Measurements from ENCODE around the gene BACH1.
"Not testable (repeated sequence)": the region's sequence is repeated elsewhere in the genome, so short reads cannot be mapped to it uniquely, and the experiment has no call there.

The BACH1 gene

GRCh38 chr21:29298348-29299045, at the start of gene BACH1:
TSS of gene BACH1 (plus strand) at chr21:29298922. CDS start at chr21:29321281, 22,359 bp downstream.
- DNase-seq, result peak; percentile 46

DNA sequence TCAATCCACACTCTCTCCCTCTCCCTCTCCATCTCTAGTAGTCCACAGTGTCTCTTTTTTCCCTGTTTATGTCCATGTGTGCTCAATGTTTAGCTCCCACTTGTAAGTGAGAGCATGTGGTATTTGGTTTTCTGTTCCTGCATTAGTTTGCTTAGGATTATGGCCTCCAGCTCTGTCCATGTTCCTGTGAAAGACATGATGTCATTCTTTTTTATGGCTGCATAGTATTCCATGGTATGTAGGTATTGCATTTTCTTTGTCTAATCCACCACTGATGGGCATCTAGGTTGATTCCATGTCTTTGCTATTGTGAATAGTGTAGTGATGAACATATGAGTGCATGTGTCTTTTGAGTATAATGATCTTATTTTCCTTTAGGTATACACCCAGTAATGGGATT, 49.4 kb upstream of the BACH1 start:
- not testable (repeated sequence) for DNase-seq

DNA sequence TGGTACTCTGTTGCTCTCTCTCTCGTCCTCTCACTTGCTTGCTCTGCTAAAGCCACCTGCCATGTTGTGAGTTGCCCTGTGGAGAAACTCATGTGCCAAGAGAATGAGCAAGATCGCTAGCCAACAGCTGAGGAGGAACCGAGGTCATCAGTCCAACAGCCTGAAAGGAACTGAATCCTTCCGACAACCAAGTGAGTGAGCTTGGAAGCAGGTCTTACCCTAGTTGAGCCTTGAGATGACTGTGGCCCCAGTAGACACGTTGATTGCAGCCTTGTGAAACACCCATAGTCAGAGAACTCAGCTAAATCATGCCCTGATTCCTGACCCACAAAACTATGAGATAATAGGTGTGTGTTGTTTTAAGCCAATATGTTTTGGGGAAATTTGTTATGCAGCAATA, 48.1 kb upstream of the BACH1 start:
- DNase-seq, result no peak

DNA sequence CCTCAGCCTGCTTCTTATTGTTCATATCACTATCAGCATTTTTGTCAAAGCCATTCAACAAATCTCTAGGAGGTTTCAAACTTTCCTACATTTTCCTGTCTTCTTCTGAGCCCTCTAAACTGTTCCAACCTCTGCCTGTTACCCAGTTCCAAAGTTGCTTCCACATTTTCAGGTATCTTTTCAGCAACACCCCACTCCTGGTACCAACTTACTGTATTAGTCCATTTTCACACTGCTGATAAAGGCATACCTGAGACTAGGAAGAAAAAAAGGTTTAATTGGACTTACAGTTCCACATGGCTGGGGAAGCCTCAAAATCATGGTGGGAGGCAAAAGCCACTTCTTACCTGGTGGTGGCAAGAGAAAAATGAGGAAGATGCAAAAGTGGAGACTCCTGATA, 44.9 kb upstream of the BACH1 start:
- DNase-seq, result not testable (repeated sequence)

- no peak for DNase-seq
These were observed 44.2 kb upstream of the BACH1 start for GRCh38 chr21:29254550-29254949.

DNA sequence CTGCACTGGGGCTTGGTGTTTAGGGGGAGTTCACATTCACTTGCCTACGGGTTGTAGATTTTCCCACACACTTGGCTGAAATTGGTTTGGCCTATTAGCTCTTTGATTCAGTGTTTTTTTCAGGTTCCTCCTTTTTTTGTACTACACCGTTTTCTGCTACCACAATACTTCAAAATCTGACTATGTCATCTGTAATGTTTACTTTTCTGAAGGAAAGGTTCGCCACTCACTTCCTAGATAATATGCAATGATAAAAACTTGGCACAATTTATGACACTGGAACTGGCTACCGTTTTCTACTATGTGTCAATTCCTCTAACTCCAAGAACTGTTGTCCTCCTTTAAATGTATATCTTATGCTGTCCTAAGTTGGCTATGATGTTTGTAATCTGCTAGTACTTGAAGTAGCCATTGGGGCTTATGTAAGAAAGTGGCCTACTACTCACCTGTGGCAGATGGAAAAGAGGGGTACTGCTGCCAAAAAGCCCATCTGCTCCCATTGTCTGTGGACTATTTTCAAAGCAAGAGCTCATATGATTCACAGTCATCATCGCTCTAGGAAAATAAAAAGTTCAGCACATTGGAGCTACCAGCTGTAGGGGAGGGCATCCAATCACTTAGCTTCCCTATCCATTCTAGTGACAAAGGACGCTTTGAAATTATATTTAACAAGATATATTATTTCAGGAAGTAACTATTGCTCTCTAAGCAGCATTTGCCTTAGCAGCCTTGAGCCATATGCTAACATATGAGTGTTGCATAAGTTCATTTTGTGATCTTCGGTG, 42.4 kb upstream of the BACH1 start:
- DNase-seq, result peak; percentile 85

DNA sequence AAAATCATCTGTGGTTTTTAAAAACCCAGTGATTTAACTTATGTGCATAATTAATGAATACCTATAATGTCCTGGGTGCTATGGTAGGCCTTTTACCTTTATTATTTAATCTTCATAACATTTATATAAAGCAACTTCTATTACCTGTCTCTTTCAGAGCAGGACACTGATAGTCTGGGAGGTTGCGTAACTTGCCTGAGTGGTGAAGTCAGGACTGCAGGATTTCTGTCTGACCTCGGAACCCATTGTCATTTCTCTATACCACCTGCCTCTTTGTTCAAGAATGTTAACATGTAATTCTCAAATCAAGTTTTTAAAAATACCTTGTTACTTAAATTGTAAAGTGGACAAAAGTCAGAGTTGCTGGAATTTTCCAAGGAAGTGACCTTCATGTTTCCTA, 41.0 kb upstream of the BACH1 start:
- no peak for DNase-seq

DNA sequence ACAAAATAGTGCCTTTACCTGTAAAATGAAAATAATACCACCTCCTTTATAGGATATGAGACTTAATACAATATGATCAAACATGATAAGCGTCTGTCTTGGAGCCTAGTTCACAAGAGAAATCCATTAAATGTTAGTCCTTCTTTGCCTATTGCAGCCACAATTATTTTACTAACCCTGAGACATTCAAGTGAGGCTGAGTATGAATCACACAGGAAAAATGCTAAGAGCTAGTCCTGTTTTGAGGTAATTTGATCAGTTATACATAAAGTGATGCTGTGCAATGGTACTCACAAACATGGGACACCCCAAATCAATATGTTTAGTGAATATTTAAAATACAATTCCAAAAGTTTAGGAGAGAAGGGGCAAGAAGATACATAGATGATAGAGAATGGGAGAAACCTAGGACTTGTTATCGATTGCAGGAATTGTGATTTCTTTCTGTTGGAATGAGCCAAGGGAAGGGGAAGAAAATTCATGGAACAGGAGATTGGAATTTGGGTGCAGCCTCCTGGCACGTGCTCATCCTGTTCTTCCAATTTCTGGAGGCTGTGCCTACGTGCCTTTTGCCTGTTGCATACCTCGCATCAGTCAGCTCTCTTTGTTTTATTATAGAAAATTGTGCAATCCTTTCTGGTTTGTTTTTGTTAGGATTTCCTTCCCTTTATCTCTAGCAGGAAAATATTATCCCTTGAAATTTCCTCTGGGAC, 39.9 kb upstream of the BACH1 start:
- DNase-seq, result no peak

DNA sequence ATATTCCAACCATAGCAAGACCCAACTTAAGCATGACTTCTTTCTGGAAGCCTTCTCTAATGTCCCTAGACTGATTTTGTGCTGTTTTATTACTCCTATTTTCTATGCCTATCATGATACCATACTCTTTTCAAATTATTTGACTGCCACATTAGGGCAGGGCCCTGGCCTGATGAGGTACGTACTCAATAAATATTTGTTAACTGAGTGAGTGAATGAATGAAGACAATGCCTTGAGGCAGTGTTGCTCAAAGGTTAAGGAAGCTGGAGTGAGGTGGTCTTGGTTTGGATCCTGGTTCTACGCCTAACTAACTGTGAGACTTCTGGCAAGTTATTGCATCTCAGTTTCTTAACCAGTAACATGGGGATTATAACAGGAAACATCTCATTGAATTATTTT, 38.3 kb upstream of the BACH1 start:
- no peak for DNase-seq

DNA sequence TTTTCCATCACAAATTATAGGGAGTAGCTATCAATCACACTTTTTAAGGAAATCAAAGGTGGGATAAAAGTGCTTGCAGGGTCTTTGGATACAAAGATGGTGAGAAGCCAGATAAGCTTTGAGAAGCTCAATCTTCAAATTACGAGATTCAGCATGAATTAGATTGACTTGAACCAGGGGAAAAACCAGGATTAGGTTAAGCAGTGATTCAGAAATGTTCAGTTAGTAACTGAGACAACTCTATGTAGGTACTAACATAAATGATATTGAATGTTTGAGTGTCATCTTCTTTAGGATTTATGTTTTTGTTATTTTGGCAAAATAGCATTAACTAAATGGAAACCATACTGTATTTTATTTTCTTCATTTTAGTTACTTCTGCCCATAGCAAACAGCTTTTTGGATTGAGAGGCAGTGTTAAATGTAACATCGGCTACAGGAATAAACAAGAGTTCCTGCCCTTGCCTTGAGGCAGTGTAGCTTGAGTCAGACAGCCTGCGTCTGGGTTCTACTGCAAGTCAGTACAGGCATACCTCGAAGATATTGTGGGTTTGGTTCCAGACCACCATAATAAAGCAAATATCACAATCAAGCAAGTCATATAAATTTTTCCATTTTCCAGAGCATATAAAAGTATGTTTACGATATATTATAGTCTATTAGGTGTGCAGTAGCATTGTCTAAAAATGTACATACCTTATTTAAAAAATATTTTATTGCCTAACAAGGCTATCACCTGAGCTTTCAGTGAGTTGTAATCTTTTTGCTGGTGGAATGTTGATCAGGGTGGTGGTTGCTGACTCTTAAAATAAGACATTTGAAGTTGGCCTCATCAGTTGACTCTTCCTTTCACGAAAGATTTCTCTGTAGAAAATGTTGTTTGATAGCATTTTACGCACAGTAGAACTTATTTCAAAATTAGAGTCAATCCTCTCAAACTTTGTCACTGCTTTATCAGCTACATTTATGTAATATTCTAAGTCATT, 36.9 kb upstream of the BACH1 start:
- no peak for DNase-seq

DNA sequence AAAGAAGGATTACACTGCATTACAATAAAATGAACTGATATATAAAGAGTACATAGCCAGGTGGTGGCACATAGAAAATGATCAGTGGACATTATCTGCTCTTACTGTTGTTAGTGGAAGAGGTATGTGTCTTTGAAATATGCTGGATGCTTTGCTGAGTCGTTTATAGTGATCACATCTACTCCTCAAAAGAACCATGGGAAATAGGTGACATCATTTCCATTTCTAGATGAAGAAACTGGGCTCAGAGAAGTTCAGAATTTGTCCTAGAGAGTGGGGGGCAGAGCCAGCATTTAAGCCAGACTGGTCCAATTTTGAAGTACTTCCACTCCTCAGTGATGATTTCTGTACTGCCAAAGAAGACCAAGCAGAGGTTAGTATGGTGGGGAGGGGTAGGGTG, 34.0 kb upstream of the BACH1 start:
- DNase-seq, result no peak

- no peak for DNase-seq
These were observed 32.8 kb upstream of the BACH1 start for GRCh38 chr21:29265690-29266479.

GRCh38 chr21:29267666-29268065, 31.1 kb upstream of the BACH1 start:
- DNase-seq, result no peak

GRCh38 chr21:29271927-29272333, 26.8 kb upstream of the BACH1 start:
- DNase-seq, result no peak

- no peak for DNase-seq
These were observed 21.3 kb upstream of the BACH1 start for GRCh38 chr21:29277442-29277841.

- no peak for DNase-seq
These were observed 19.2 kb upstream of the BACH1 start for GRCh38 chr21:29279558-29279957.

- DNase-seq, result not testable (repeated sequence)
These were observed 16.9 kb upstream of the BACH1 start for GRCh38 chr21:29281801-29282200.

DNA sequence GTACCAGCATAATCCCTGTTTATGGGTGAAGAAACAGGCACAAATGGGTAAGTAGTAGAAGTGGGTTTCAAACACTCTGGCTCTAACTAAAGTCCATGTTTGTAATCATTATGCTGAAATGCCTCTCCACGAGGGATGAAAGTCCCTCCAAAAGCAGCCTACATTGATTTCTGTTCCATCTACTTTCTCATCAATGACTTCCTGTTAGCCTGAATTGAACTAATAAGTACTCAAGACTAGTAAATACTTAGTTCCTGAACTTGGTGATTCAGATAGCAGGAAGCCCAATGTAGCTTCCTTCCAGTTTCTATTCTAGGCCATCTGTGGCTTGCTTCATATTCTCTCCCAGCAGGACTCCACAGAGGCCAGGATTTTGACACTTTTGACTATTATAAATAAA, 11.3 kb upstream of the BACH1 start:
- no peak for DNase-seq

- no peak for DNase-seq
These were observed 10.5 kb upstream of the BACH1 start for GRCh38 chr21:29288239-29288638.

DNA sequence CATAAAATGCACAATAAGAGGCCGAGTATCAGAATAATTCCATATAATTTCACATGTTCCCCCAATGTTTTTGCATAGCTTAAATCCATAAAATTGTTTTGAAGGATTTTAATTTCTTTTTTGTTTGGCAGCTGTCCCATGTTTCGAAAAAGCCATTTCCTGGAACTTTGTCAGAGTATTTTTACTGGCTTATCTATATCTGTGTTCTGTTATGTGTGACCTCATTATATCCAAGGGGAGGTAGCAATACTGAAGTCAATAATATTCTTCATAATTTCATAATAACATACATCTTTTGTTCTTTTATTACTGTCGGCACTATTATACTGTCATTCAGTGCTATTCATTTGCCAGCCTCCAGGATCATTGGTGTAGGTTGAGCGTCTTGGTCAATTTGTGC, 9.4 kb upstream of the BACH1 start:
- DNase-seq, result no peak

DNA sequence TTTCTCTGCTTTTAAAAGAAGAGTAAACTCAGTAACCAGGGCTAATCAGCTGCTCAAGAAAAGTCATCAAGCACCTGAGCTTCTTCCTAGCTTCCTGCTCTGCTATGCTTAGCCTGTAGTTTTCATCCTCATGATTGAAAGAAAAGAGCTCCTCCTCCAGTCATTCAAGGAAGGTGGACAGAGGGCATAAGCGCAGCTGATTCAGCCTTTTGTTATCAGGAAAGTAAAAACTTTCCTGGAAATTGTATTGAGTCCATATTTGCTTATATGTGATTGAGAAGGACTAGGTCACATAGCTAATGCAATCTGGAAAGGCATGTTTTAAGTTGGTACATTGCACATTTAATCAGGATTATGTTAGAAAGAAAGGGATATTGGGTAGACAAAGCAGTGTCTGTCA, 8.5 kb upstream of the BACH1 start:
- DNase-seq, result no peak

DNA sequence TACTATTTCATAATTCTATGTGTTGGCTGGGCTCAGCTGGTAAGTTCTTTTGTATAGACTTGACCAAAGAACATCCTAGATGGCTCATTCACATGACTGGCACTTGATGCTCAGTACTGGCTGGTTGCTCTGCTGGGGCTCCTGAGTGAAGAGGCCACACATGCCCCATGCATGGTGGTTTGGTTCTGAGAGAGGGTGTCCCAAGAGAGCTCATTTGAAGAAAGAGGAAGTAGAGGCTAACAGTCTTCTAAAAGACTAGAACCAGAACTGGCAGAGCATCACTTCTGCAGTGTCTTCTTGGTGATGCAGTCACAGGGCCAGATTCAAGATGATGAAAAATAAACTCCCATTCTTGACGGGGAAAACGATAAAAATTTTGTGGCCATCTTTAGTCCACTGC, 5.2 kb upstream of the BACH1 start:
- DNase-seq, result no peak

Data from NCI-H2081 treated with DMSO at 0.1 percent for 48 hours (cell line).